ENCODE data around the gene MAP3K21. TPM values are rescaled to one million over a fixed set of nuclear protein-coding genes. Genes with fewer than 3 reads are reported as not detected.

MAP3K21 gene
- total and polyA plus RNA-seq, 2 of the 4 experiments (the other 2 are of a cell fraction), result 0.15 to 0.18 TPM

- no peak for TF ChIP-seq ELK1 (IDR thresholded peaks at IDR 0.05; ENCODE audit: borderline replicate concordance, low read depth, low read length)
These were observed 68.5 kb downstream of the MAP3K21 start (continued) for GRCh38 chr1:233395863-233396646.

- POLR2A ChIA-PET (ENCODE audit: unreplicated experiment), result no interaction called here
- H2BK5ac ChIP-seq (ENCODE audit: low read depth, low read length, poor library complexity, severe bottlenecking), result no peak overlapping the region
- dilution Hi-C loops (cut with HindIII; ENCODE audit: low sequenced_read_pairs, unreplicated experiment), result no loop called here
- H3K4me3 ChIP-seq (ENCODE audit: insufficient read depth, low read depth, low read length), result no peak overlapping the region
- H3K4me2 ChIP-seq (ENCODE audit: low read depth, low read length), result no peak overlapping the region
- H4K8ac ChIP-seq (ENCODE audit: low read depth in 2 of 2, low read length in 2 of 2), result no peak overlapping the region
- in situ Hi-C loops (cut with MboI; ENCODE audit: low sequenced_read_pairs), result no loop called here
- no peaks in the 10 kb centered on the region for H3K79me1 ChIP-seq (ENCODE audit: low read depth in 1 of 2, low read length in 2 of 2)
- no peak overlapping the region for H3K56ac ChIP-seq (ENCODE audit: extremely low read depth, insufficient read depth, low read length)
- intact Hi-C loops (cut with micrococcal nuclease), result no loop called here
- ATAC-seq (ENCODE audit: low read depth) (no peak), DNase-seq (no peak)
- no peak overlapping the region for H3K14ac ChIP-seq (replicated peaks; ENCODE audit: low read depth, low read length)
- BruUV-seq (replicated peaks), result no TSS peak
- H2AK9ac ChIP-seq (replicated peaks; ENCODE audit: low read depth, low read length, poor library complexity), result no peak overlapping the region
- H3K9me3 ChIP-seq (ENCODE audit: control insufficient read depth, insufficient read depth, low read length), result 0 out of 2 replicates have a peak, but pooled peaks cover 5% of the 10 kb centered on the region
- no peak overlapping the region for H2AK5ac ChIP-seq (ENCODE audit: low read depth, low read length)
- no peak overlapping the region for H3K4ac ChIP-seq (ENCODE audit: low read depth, low read length)
- H2AFZ ChIP-seq (replicated peaks; ENCODE audit: low read length, poor library complexity), result no peak overlapping the region
- H4K20me1 ChIP-seq (ENCODE audit: insufficient read depth, low read length), result no peaks in the 10 kb centered on the region
- no peak overlapping the region for H3K9ac ChIP-seq (ENCODE audit: low read depth, low read length)
- no peak overlapping the region for H4K91ac ChIP-seq (ENCODE audit: insufficient read depth, low read depth, low read length)
- no peaks in the 10 kb centered on the region for H3K4me1 ChIP-seq (ENCODE audit: control insufficient read depth, insufficient read depth, low read length)
- no peak overlapping the region for H2BK120ac ChIP-seq (ENCODE audit: low read depth, low read length)
- no peak overlapping the region for H3K27ac ChIP-seq (ENCODE audit: insufficient read depth, low read length)
- H3K18ac ChIP-seq (ENCODE audit: low read depth, low read length), result no peak overlapping the region
- no peak overlapping the region for H4K5ac ChIP-seq (ENCODE audit: low read depth, low read length)
- no peak overlapping the region for H2BK15ac ChIP-seq (ENCODE audit: low read depth, low read length)
- H3K9me1 ChIP-seq (ENCODE audit: insufficient read depth, low read length), result no peaks in the 10 kb centered on the region
- CTCF ChIA-PET, result interaction anchor here (0.8 kb wide), 1 partner anchor 384 kb away, joined by 3 read pairs; no protein-coding TSS in a partner anchor
- 77% methylated on average over 4 of the region's 4 CpGs; no CpG with 5 or more reads in 1 of the 2 experiments for WGBS, 2 experiments (ENCODE audit: extremely low coverage in 2 of 2, insufficient read length in 1 of 2)
- no peak for TF ChIP-seq CEBPB (IDR thresholded peaks at IDR 0.05; ENCODE audit: low read depth, low read length)
- H3K23ac ChIP-seq (ENCODE audit: low read depth, low read length), result no peak overlapping the region
- no peaks in the 10 kb centered on the region for H3K36me3 ChIP-seq (ENCODE audit: control insufficient read depth, insufficient read depth, low read length)
- no peak overlapping the region for H2BK20ac ChIP-seq (ENCODE audit: low read depth, low read length)
- no peaks in the 10 kb centered on the region for H3K27me3 ChIP-seq (ENCODE audit: control insufficient read depth, insufficient read depth, low read length)
These were observed 78.9 kb downstream of the MAP3K21 start for GRCh38 chr1:233406339-233406960.
